HL-60 (cell line): ENCODE data around the gene ECD.

Experiments
- DNase-seq, 2 experiments: peaks; one replicate each; pipeline ENCODE4 v3.0.0-alpha.2; 2010 to 2020; ENCODE audit warnings: low read depth in 1 of 2, low spot score in 1 of 2
- H3K27ac ChIP-seq: fragments of 250-450 bp; sonication (Bioruptor Pico); replicated peaks from 2 replicates; pipeline ENCODE4 v1.5.1; 2020; ENCODE audit warnings: mild to moderate bottlenecking, moderate library complexity
- H3K27me3 ChIP-seq: fragments of 250-450 bp; sonication (Bioruptor Pico); 2 replicates; pipeline ENCODE4 v1.5.1; 2021; ENCODE audit warnings: mild to moderate bottlenecking, moderate library complexity; ENCODE audit not compliant: insufficient read depth, poor library complexity, severe bottlenecking
- H3K4me3 ChIP-seq: replicated peaks from 2 replicates; pipeline ENCODE4 v1.5.1; 2011; ENCODE audit warnings: mild to moderate bottlenecking, control low read depth, low read length; ENCODE audit not compliant: insufficient read depth
- GABPA ChIP-seq: IDR thresholded peaks from 2 replicates; pipeline ENCODE4 v1.6.1; 2012; ENCODE audit warnings: low read depth
- POLR2AphosphoS5 ChIP-seq: IDR thresholded peaks from 2 replicates; pipeline ENCODE4 v1.6.1; 2012; ENCODE audit warnings: low read depth
- SPI1 ChIP-seq: IDR thresholded peaks from 2 replicates; pipeline ENCODE4 v1.6.1; 2012; ENCODE audit warnings: low read depth, mild to moderate bottlenecking, borderline replicate concordance
- TF ChIP-seq, protein P1 (sequence below): IDR thresholded peaks from 2 replicates; pipeline ENCODE4 v1.6.1; 2012; ENCODE audit warnings: low read depth; ENCODE audit not compliant: insufficient replicate concordance
- TF ChIP-seq, protein P2 (sequence below): IDR thresholded peaks from one replicate; pipeline ENCODE4 v1.5.1; 2011; ENCODE audit warnings: low read length, control low read depth, inconsistent platforms; ENCODE audit not compliant: insufficient read depth

The ECD gene

DNA sequence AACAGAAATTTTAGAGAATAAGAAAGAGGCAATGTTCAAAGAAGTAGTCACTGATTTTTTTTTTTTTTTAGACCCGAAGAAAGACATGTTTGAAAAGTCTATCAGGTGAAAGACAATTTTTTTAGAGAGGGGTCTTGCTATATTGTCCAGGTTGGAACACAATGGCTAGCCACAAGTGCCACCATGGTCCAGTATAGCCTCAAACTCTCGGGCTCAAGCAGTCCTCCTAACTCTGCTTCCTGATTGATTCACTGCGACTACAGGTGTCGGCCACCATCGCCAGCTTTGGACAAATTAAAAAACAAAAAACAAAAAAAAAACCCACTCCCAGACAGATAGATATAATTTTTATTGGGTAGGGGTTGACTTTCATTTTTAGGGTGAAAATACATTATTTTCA is 22.4 kb upstream of the ECD start:
- H3K27me3 ChIP-seq = no peaks in the 10 kb centered on the region
- H3K4me3 ChIP-seq = no peak overlapping the region
- TF ChIP-seq, protein P1, sequence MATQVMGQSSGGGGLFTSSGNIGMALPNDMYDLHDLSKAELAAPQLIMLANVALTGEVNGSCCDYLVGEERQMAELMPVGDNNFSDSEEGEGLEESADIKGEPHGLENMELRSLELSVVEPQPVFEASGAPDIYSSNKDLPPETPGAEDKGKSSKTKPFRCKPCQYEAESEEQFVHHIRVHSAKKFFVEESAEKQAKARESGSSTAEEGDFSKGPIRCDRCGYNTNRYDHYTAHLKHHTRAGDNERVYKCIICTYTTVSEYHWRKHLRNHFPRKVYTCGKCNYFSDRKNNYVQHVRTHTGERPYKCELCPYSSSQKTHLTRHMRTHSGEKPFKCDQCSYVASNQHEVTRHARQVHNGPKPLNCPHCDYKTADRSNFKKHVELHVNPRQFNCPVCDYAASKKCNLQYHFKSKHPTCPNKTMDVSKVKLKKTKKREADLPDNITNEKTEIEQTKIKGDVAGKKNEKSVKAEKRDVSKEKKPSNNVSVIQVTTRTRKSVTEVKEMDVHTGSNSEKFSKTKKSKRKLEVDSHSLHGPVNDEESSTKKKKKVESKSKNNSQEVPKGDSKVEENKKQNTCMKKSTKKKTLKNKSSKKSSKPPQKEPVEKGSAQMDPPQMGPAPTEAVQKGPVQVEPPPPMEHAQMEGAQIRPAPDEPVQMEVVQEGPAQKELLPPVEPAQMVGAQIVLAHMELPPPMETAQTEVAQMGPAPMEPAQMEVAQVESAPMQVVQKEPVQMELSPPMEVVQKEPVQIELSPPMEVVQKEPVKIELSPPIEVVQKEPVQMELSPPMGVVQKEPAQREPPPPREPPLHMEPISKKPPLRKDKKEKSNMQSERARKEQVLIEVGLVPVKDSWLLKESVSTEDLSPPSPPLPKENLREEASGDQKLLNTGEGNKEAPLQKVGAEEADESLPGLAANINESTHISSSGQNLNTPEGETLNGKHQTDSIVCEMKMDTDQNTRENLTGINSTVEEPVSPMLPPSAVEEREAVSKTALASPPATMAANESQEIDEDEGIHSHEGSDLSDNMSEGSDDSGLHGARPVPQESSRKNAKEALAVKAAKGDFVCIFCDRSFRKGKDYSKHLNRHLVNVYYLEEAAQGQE = no peak
- TF ChIP-seq, protein P2, sequence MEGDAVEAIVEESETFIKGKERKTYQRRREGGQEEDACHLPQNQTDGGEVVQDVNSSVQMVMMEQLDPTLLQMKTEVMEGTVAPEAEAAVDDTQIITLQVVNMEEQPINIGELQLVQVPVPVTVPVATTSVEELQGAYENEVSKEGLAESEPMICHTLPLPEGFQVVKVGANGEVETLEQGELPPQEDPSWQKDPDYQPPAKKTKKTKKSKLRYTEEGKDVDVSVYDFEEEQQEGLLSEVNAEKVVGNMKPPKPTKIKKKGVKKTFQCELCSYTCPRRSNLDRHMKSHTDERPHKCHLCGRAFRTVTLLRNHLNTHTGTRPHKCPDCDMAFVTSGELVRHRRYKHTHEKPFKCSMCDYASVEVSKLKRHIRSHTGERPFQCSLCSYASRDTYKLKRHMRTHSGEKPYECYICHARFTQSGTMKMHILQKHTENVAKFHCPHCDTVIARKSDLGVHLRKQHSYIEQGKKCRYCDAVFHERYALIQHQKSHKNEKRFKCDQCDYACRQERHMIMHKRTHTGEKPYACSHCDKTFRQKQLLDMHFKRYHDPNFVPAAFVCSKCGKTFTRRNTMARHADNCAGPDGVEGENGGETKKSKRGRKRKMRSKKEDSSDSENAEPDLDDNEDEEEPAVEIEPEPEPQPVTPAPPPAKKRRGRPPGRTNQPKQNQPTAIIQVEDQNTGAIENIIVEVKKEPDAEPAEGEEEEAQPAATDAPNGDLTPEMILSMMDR = no peak
- TF ChIP-seq POLR2AphosphoS5 = no peak
- TF ChIP-seq SPI1 = no peak
- H3K27ac ChIP-seq = no peak overlapping the region
- no peak for DNase-seq

DNA sequence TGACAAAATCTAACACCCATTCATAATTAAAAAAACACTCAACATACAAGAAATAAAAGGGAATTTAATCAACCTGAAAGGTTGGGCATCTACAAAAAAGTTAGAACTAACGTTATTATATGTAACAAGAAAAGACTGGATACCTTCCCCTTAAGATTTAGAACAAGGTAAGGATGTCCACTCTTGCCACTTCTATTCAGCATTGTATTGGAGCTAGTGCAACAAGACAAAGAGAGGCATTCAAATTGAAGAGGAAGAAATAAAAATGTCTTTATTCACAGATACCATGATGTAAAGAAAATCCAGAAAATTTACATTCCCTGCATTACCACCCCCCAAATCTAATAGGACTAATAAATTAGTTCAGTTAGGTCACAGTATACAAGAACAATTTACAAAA is 18.5 kb upstream of the ECD start:
- H3K27me3 ChIP-seq = no peaks in the 10 kb centered on the region
- no peak overlapping the region for H3K4me3 ChIP-seq
- DNase-seq = no peak
- TF ChIP-seq, protein P2 = no peak
- no peak overlapping the region for H3K27ac ChIP-seq

DNA sequence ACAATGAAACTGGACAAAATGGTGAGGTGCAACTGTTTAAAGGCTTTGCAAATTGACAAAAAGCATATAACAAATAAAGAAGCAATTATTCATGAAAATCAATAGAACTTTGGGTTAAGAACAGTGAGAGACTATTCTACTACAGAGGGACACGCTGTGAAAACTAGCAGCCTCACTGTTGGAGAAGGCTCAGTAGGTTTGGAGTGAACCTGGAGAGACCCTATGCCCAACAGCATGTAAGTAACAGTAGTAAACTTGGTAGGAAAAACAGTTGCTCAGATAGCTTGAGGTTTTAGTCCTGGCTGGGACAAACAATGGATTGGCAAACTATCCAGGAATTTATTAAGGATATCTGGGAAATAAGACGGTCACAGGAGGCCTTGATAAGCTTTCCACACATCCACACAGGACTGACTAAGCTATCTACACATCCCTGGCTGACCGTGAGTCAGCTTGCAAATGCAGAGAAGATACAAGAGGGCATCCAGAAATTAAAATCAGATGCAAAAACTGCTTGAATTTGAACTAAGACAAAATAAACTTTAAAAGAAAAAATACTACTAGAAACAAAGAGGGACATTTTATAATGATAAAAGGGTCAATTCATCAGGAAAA is 16.0 kb upstream of the ECD start:
- H3K27me3 ChIP-seq = no peaks in the 10 kb centered on the region
- no peak for DNase-seq
- no peak overlapping the region for H3K27ac ChIP-seq
- TF ChIP-seq, protein P1 = no peak
- TF ChIP-seq GABPA = no peak
- TF ChIP-seq, protein P2 = no peak
- no peak for TF ChIP-seq SPI1
- TF ChIP-seq POLR2AphosphoS5 = no peak
- H3K4me3 ChIP-seq = no peak overlapping the region

DNA sequence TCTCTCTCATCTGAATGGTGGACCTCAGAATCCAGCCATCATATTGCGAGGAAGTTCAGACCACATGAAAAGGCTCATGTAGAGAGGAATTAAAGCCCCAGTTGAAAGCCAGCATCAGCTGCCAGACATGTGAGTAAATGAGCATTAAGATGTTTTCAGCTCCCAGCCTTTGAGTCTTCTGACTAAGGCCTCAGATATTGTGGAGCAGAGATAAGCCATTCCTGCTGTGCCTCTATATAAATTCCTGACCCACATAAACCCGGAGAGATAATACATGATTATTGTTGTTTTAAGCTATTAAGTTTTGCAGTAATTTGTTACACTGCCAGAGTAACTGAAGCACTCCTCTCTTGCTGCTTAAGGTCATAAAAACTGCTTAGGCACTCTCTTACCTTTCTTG is 14.8 kb upstream of the ECD start:
- no peaks in the 10 kb centered on the region for H3K27me3 ChIP-seq
- no peak overlapping the region for H3K27ac ChIP-seq
- no peak for DNase-seq
- H3K4me3 ChIP-seq = no peak overlapping the region
- TF ChIP-seq POLR2AphosphoS5 = no peak
- TF ChIP-seq GABPA = no peak
- TF ChIP-seq, protein P1 = no peak
- no peak for TF ChIP-seq SPI1
- TF ChIP-seq, protein P2 = no peak
